ENCODE measurements around the gene GNAS-AS1.

The GNAS-AS1 gene

DNA sequence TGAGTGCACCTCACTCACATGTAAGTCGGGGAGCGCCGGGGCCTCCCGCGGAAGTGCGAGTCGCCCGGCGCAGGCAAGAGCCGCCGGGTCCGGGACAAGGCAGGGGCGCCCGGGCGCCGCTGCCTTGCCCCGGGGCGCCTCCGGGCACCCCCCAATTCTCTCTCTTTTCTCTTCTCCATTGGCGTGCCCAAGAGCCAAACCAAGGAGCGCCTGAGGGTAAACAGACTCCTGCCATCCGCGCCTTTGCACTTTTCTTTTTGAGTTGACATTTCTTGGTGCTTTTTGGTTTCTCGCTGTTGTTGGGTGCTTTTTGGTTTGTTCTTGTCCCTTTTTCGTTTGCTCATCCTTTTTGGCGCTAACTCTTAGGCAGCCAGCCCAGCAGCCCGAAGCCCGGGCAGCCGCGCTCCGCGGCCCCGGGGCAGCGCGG is 38.6 kb upstream of the GNAS-AS1 start:
- H4K8ac ChIP-seq (ENCODE audit: low read depth, low read length) = no peak overlapping the region
- H3K4me1 ChIP-seq (ENCODE audit: control insufficient read depth in 2 of 2, insufficient read depth in 1 of 2, low read depth in 1 of 2, low read length in 2 of 2) = peaks cover 4 to 15% of the 10 kb centered on the region in 2 donors
- H2AK5ac ChIP-seq (ENCODE audit: low read depth, low read length) = no peak overlapping the region
- peak overlapping the region; percentile 86 for H3K4me2 ChIP-seq (ENCODE audit: insufficient read depth, low read length, poor library complexity, severe bottlenecking)
- H3K79me1 ChIP-seq (ENCODE audit: low read depth, low read length) = peaks cover 8% of the 10 kb centered on the region
- H2BK5ac ChIP-seq (ENCODE audit: low read length) = peak overlapping the region; percentile 87
- H3K18ac ChIP-seq (ENCODE audit: low read length) = peak overlapping the region; percentile 99
- WGBS, 2 donors (ENCODE audit: extremely low coverage in 2 of 2, insufficient read length in 2 of 2, insufficient replicate concordance in 1 of 2) = no CpG with 5 or more reads among the region's 35 CpGs
- H2BK15ac ChIP-seq (ENCODE audit: low read length) = peak overlapping the region; percentile 100
- peak overlapping the region; percentile 99 for H3K23ac ChIP-seq (ENCODE audit: low read depth, low read length, poor library complexity)
- peak overlapping the region; percentile 89 to 93 for H3K4me3 ChIP-seq (ENCODE audit: low read length in 2 of 2)
- H3K27me3 ChIP-seq (ENCODE audit: control insufficient read depth in 3 of 3, insufficient read depth in 3 of 3, low read depth in 1 of 3, low read length in 3 of 3) = no peaks in the 10 kb centered on the region
- no peak overlapping the region for H3K27ac ChIP-seq (replicated peaks; ENCODE audit: low read length)
- peak overlapping the region; percentile 92 for H3K9ac ChIP-seq (ENCODE audit: low read depth, low read length, poor library complexity)
- no peak overlapping the region for H2BK12ac ChIP-seq (ENCODE audit: low read length)
- H3K36me3 ChIP-seq (replicated peaks in 1 of 2; ENCODE audit: control insufficient read depth in 2 of 2, insufficient read depth in 2 of 2, low read length in 2 of 2) = peaks cover 0 to 11% of the 10 kb centered on the region in 2 donors
- H2BK120ac ChIP-seq (ENCODE audit: low read depth, low read length) = no peak overlapping the region
- H2AFZ ChIP-seq (ENCODE audit: low read length) = peak overlapping the region; percentile 90
- H3K9me3 ChIP-seq (replicated peaks in 1 of 2; ENCODE audit: control insufficient read depth in 2 of 2, insufficient read depth in 1 of 2, low read depth in 1 of 2, low read length in 2 of 2) = peaks cover 0 to 6% of the 10 kb centered on the region in 2 donors
- no peak for DNase-seq (ENCODE audit: low spot score)
- H3K4ac ChIP-seq (ENCODE audit: low read length) = no peak overlapping the region
- no peak overlapping the region for H4K91ac ChIP-seq (ENCODE audit: low read depth, low read length, poor library complexity)
- peak overlapping the region; percentile 6 for H3K14ac ChIP-seq (ENCODE audit: low read length)

DNA sequence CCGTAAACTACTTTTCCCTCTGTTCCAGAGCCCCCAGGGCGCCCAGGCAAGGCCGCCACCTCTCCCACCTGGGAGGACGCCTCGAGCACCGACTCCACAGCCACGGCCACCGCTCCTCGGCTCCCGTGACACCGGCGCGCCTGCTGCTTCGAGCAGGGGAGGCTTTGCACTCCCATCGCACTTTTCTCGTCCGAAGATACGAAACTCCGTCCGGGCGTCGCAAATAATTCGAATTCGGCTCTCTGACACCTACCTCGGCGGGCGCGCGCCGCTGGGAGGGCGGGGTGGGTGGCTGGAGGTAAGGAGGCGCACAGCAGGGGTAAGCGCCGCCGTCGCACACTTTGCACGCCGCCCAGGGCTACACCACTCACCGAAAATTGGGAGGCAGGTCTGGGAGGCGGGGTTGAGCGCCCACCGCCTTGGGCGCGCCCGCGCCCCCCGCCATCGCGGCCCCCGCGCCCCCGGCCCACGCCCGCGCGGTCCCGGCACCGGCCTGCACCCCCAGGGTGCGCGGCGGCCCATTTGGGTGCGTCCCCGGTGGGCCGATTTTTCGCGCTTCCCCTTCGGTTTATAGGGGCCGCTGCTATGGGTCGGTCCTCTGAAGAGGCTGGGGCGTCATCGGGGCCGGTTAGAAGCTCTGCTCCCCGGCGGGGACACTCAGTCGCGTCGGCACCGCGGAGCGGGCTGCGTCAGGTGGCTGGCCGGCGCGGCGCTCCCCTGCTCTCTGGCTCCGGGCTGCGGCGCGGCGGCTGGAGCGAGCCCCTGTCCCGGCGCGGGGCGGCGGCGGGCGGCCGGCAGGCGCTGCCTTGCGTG is 38.0 kb upstream of the GNAS-AS1 start:
- peaks cover 8% of the 10 kb centered on the region for H3K79me1 ChIP-seq (ENCODE audit: low read depth, low read length)
- peaks cover 5 to 9% of the 10 kb centered on the region in 2 donors for H3K4me1 ChIP-seq (ENCODE audit: control insufficient read depth in 2 of 2, insufficient read depth in 1 of 2, low read depth in 1 of 2, low read length in 2 of 2)
- peak overlapping the region; percentile 89 to 93 for H3K4me3 ChIP-seq (ENCODE audit: low read length in 2 of 2)
- H3K9me3 ChIP-seq (replicated peaks in 1 of 2; ENCODE audit: control insufficient read depth in 2 of 2, insufficient read depth in 1 of 2, low read depth in 1 of 2, low read length in 2 of 2) = peaks cover 0 to 6% of the 10 kb centered on the region in 2 donors
- peaks cover 0 to 5% of the 10 kb centered on the region in 2 donors for H3K36me3 ChIP-seq (replicated peaks in 1 of 2; ENCODE audit: control insufficient read depth in 2 of 2, insufficient read depth in 2 of 2, low read length in 2 of 2)
- H3K4me2 ChIP-seq (ENCODE audit: insufficient read depth, low read length, poor library complexity, severe bottlenecking) = peak overlapping the region; percentile 86
- no peak overlapping the region for H3K4ac ChIP-seq (ENCODE audit: low read length)
- no peak overlapping the region for H2BK120ac ChIP-seq (ENCODE audit: low read depth, low read length)
- H2BK5ac ChIP-seq (ENCODE audit: low read length) = peak overlapping the region; percentile 34
- peak overlapping the region; percentile 98 for H3K18ac ChIP-seq (ENCODE audit: low read length)
- peak overlapping the region; percentile 91 for H3K14ac ChIP-seq (ENCODE audit: low read length)
- peak; percentile 74 for DNase-seq (ENCODE audit: low spot score)
- no peaks in the 10 kb centered on the region for H3K27me3 ChIP-seq (ENCODE audit: control insufficient read depth in 3 of 3, insufficient read depth in 3 of 3, low read depth in 1 of 3, low read length in 3 of 3)
- no peak overlapping the region for H4K91ac ChIP-seq (ENCODE audit: low read depth, low read length, poor library complexity)
- peak overlapping the region; percentile 94 for H3K9ac ChIP-seq (ENCODE audit: low read depth, low read length, poor library complexity)
- no peak overlapping the region for H4K8ac ChIP-seq (ENCODE audit: low read depth, low read length)
- no peak overlapping the region for H3K27ac ChIP-seq (replicated peaks; ENCODE audit: low read length)
- no peak overlapping the region for H2BK12ac ChIP-seq (ENCODE audit: low read length)
- peak overlapping the region; percentile 97 for H2BK15ac ChIP-seq (ENCODE audit: low read length)
- no CpG with 5 or more reads among the region's 101 CpGs for whole genome bisulfite sequencing, 2 donors (ENCODE audit: extremely low coverage in 2 of 2, insufficient read length in 2 of 2, insufficient replicate concordance in 1 of 2)
- peak overlapping the region; percentile 99 for H3K23ac ChIP-seq (ENCODE audit: low read depth, low read length, poor library complexity)
- H2AK5ac ChIP-seq (ENCODE audit: low read depth, low read length) = peak overlapping the region; percentile 87
- peak overlapping the region; percentile 90 for H2AFZ ChIP-seq (ENCODE audit: low read length)

GRCh38 chr20:58888103-58888502 is 37.4 kb upstream of the GNAS-AS1 start:
- Histone ChIP-seq H3K4ac (ENCODE audit: low read length) (no peak overlapping the region), H2BK5ac (ENCODE audit: low read length) (peak overlapping the region; percentile 33), H3K18ac (ENCODE audit: low read length) (peak overlapping the region; percentile 98), H3K27ac (replicated peaks; ENCODE audit: low read length) (no peak overlapping the region), H3K9me3 (replicated peaks in 1 of 2; ENCODE audit: control insufficient read depth in 2 of 2, insufficient read depth in 1 of 2, low read depth in 1 of 2, low read length in 2 of 2) (peaks cover 0 to 6% of the 10 kb centered on the region in 2 donors), H4K8ac (ENCODE audit: low read depth, low read length) (no peak overlapping the region), H3K23ac (ENCODE audit: low read depth, low read length, poor library complexity) (no peak overlapping the region), H2AFZ (ENCODE audit: low read length) (peak overlapping the region; percentile 90), H3K36me3 (replicated peaks in 1 of 2; ENCODE audit: control insufficient read depth in 2 of 2, insufficient read depth in 2 of 2, low read length in 2 of 2) (no peaks in the 10 kb centered on the region), H3K4me2 (ENCODE audit: insufficient read depth, low read length, poor library complexity, severe bottlenecking) (peak overlapping the region; percentile 61), H2BK120ac (ENCODE audit: low read depth, low read length) (no peak overlapping the region), H3K79me1 (ENCODE audit: low read depth, low read length) (peaks cover 8% of the 10 kb centered on the region), H3K14ac (ENCODE audit: low read length) (no peak overlapping the region), H2BK15ac (ENCODE audit: low read length) (peak overlapping the region; percentile 97), H3K27me3 (ENCODE audit: control insufficient read depth in 3 of 3, insufficient read depth in 3 of 3, low read depth in 1 of 3, low read length in 3 of 3) (no peaks in the 10 kb centered on the region), H4K91ac (ENCODE audit: low read depth, low read length, poor library complexity) (peak overlapping the region; percentile 14), H3K4me1 (ENCODE audit: control insufficient read depth in 2 of 2, insufficient read depth in 1 of 2, low read depth in 1 of 2, low read length in 2 of 2) (peaks cover 8% of the 10 kb centered on the region in 2 donors), H3K4me3 (ENCODE audit: low read length in 2 of 2) (peak overlapping the region; percentile 89 to 93), H2AK5ac (ENCODE audit: low read depth, low read length) (peak overlapping the region; percentile 87), H2BK12ac (ENCODE audit: low read length) (no peak overlapping the region), H3K9ac (ENCODE audit: low read depth, low read length, poor library complexity) (peak overlapping the region; percentile 94)
- DNase-seq (ENCODE audit: low spot score) = no peak
- WGBS, 2 donors (ENCODE audit: extremely low coverage in 2 of 2, insufficient read length in 2 of 2, insufficient replicate concordance in 1 of 2) = no CpG with 5 or more reads among the region's 12 CpGs

- Histone ChIP-seq H3K27ac (replicated peaks; ENCODE audit: low read length) (no peak overlapping the region), H2AFZ (ENCODE audit: low read length) (no peak overlapping the region), H2BK15ac (ENCODE audit: low read length) (no peak overlapping the region), H4K8ac (ENCODE audit: low read depth, low read length) (no peak overlapping the region), H2AK5ac (ENCODE audit: low read depth, low read length) (no peak overlapping the region), H3K4ac (ENCODE audit: low read length) (no peak overlapping the region), H3K14ac (ENCODE audit: low read length) (no peak overlapping the region), H3K9me3 (replicated peaks in 1 of 2; ENCODE audit: control insufficient read depth in 2 of 2, insufficient read depth in 1 of 2, low read depth in 1 of 2, low read length in 2 of 2) (peaks cover 0 to 6% of the 10 kb centered on the region in 2 donors), H4K91ac (ENCODE audit: low read depth, low read length, poor library complexity) (no peak overlapping the region), H3K18ac (ENCODE audit: low read length) (no peak overlapping the region), H3K4me2 (ENCODE audit: insufficient read depth, low read length, poor library complexity, severe bottlenecking) (no peak overlapping the region), H3K9ac (ENCODE audit: low read depth, low read length, poor library complexity) (no peak overlapping the region), H3K79me1 (ENCODE audit: low read depth, low read length) (peaks cover 8% of the 10 kb centered on the region), H2BK120ac (ENCODE audit: low read depth, low read length) (no peak overlapping the region), H3K4me1 (ENCODE audit: control insufficient read depth in 2 of 2, insufficient read depth in 1 of 2, low read depth in 1 of 2, low read length in 2 of 2) (peaks cover 13% of the 10 kb centered on the region in 2 donors), H3K4me3 (ENCODE audit: low read length in 2 of 2) (no peak overlapping the region), H3K23ac (ENCODE audit: low read depth, low read length, poor library complexity) (no peak overlapping the region), H2BK5ac (ENCODE audit: low read length) (no peak overlapping the region), H2BK12ac (ENCODE audit: low read length) (no peak overlapping the region), H3K36me3 (replicated peaks in 1 of 2; ENCODE audit: control insufficient read depth in 2 of 2, insufficient read depth in 2 of 2, low read length in 2 of 2) (no peaks in the 10 kb centered on the region), H3K27me3 (ENCODE audit: control insufficient read depth in 3 of 3, insufficient read depth in 3 of 3, low read depth in 1 of 3, low read length in 3 of 3) (no peaks in the 10 kb centered on the region)
- no peak for DNase-seq (ENCODE audit: low spot score)
These were observed 35.8 kb upstream of the GNAS-AS1 start for GRCh38 chr20:58886546-58886945.

Measured in neuronal stem cell (in vitro differentiated cells).